ENCODE measurements around the gene LYPLAL1.

Gene LYPLAL1

DNA sequence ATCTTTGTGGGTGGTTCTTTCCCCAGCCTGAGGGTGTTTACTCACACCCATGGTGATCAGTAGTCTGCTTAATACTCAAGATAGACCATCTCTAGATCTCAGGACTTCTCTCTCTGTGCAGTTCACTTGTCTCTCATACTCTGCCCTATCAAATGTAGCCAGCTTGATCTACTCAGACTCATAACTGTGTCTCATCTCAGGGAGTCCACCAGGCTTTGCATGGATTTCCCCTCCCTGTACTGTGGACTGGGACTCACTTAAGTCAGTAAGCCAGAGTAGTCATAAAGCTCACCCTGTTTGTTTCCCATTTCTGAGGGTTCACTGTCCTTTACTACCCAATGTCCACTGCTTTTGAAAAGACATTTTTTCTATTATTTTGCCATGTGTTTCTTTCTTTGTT is 41.8 kb downstream of the LYPLAL1 start:
- Histone ChIP-seq H3K4me1 (ENCODE audit: low read length) (peaks cover 8% of the 10 kb centered on the region; the same call in 1 of the 2 replicates), H3K36me3 (replicated peaks; ENCODE audit: low read depth, low read length) (peaks cover 34% of the 10 kb centered on the region), H4K20me1 (ENCODE audit: insufficient read depth, low read length) (no peaks in the 10 kb centered on the region), H3K9ac (ENCODE audit: low read length) (no peak overlapping the region), H3K9me3 (ENCODE audit: insufficient read depth, low read length) (no peaks in the 10 kb centered on the region), H3K4me2 (ENCODE audit: low read length) (no peak overlapping the region), H3K4me3 (ENCODE audit: low read length) (no peak overlapping the region), H2AFZ (ENCODE audit: low read depth, low read length) (no peak overlapping the region), H3K79me2 (ENCODE audit: low read length) (no peaks in the 10 kb centered on the region), H3K27ac (ENCODE audit: low read length) (no peak overlapping the region), H3K27me3 (ENCODE audit: low read depth, low read length) (no peaks in the 10 kb centered on the region)
- TF ChIP-seq EZH2phosphoT487 (IDR thresholded peaks at IDR 0.05; ENCODE audit: low read depth) (no peak), CTCF (IDR thresholded peaks at IDR 0.05; ENCODE audit: low read depth, low read length) (no peak)

- H4K20me1 ChIP-seq (ENCODE audit: insufficient read depth, low read length): no peaks in the 10 kb centered on the region
- H3K4me3 ChIP-seq (ENCODE audit: low read length): no peak overlapping the region
- no peaks in the 10 kb centered on the region for H3K9me3 ChIP-seq (ENCODE audit: insufficient read depth, low read length)
- H3K4me2 ChIP-seq (ENCODE audit: low read length): no peak overlapping the region
- no peaks in the 10 kb centered on the region for H3K79me2 ChIP-seq (ENCODE audit: low read length)
- no peak overlapping the region for H3K9ac ChIP-seq (ENCODE audit: low read length)
- no peak overlapping the region for H2AFZ ChIP-seq (ENCODE audit: low read depth, low read length)
- peaks cover 23% of the 10 kb centered on the region for H3K36me3 ChIP-seq (replicated peaks; ENCODE audit: low read depth, low read length)
- no peak for TF ChIP-seq EZH2phosphoT487 (IDR thresholded peaks at IDR 0.05; ENCODE audit: low read depth)
- 0 out of 2 replicates have a peak, but pooled peaks have one; percentile 7 for TF ChIP-seq CTCF (IDR thresholded peaks at IDR 0.05; ENCODE audit: low read depth, low read length)
- peaks cover 8% of the 10 kb centered on the region; the same call in 1 of the 2 replicates for H3K4me1 ChIP-seq (ENCODE audit: low read length)
- H3K27me3 ChIP-seq (ENCODE audit: low read depth, low read length): no peaks in the 10 kb centered on the region
- H3K27ac ChIP-seq (ENCODE audit: low read length): no peak overlapping the region
These were observed 47.3 kb downstream of the LYPLAL1 start for GRCh38 chr1:219220945-219221344.

DNA sequence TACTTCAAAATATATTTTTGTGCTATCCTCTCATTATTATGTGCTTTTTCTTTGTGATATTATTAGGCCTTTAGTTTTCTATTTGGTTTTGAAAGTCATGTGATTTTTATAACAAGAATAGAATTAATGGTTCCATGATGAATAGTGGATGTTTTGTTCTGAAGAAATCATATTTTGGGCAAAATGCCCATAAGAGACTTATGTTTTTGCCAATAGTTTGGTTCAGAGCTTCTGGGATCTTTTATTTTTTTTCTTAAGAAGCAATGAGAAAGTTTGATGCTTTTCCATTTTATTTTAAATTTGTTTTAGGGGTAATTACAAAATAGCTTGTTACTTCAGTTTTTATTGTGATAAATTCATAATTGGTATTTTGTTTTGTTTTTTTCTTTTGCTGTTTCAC is 49.8 kb downstream of the LYPLAL1 start:
- Histone ChIP-seq H3K9ac (ENCODE audit: low read length) (no peak overlapping the region), H4K20me1 (ENCODE audit: insufficient read depth, low read length) (no peaks in the 10 kb centered on the region)
- no peak for TF ChIP-seq CTCF (IDR thresholded peaks at IDR 0.05; ENCODE audit: low read depth, low read length)
- no peak for TF ChIP-seq EZH2phosphoT487 (IDR thresholded peaks at IDR 0.05; ENCODE audit: low read depth)

DNA sequence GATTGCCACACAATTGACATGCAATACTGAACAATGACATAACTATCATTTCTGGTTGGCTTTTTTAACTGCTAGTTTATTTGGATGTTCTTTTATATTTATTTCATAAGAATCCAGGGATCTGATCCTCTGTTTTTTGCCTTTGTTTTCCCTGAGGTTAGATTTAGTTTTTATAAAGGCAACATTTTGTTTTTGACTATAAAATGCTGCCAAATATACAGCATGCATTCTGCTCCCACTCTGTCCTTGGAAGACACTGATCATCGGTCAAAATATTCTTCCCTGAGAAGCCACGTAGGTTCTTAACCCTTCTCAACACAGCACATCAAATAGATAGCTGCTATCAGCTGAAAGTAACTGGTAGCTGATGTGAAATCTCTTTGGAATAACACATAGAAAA is 52.5 kb downstream of the LYPLAL1 start:
- H3K4me1 ChIP-seq (ENCODE audit: low read length): no peaks in the 10 kb centered on the region
- H3K9me3 ChIP-seq (ENCODE audit: insufficient read depth, low read length): no peaks in the 10 kb centered on the region
- H3K27ac ChIP-seq (ENCODE audit: low read length): no peak overlapping the region
- no peak overlapping the region for H2AFZ ChIP-seq (ENCODE audit: low read depth, low read length)
- no peaks in the 10 kb centered on the region for H3K79me2 ChIP-seq (ENCODE audit: low read length)
- H3K27me3 ChIP-seq (ENCODE audit: low read depth, low read length): no peaks in the 10 kb centered on the region
- no peak overlapping the region for H3K9ac ChIP-seq (ENCODE audit: low read length)
- TF ChIP-seq EZH2phosphoT487 (IDR thresholded peaks at IDR 0.05; ENCODE audit: low read depth): no peak
- TF ChIP-seq CTCF (IDR thresholded peaks at IDR 0.05; ENCODE audit: low read depth, low read length): no peak
- peaks cover 6% of the 10 kb centered on the region for H3K36me3 ChIP-seq (replicated peaks; ENCODE audit: low read depth, low read length)
- H3K4me2 ChIP-seq (ENCODE audit: low read length): no peak overlapping the region
- H4K20me1 ChIP-seq (ENCODE audit: insufficient read depth, low read length): no peaks in the 10 kb centered on the region
- no peak overlapping the region for H3K4me3 ChIP-seq (ENCODE audit: low read length)

More for the DNA sequence above, 49.8 kb downstream of the LYPLAL1 start:
- Histone ChIP-seq H3K4me3 (ENCODE audit: low read length) (no peak overlapping the region), H2AFZ (ENCODE audit: low read depth, low read length) (no peak overlapping the region), H3K4me1 (ENCODE audit: low read length) (peaks cover 8% of the 10 kb centered on the region; the same call in 1 of the 2 replicates), H3K27me3 (ENCODE audit: low read depth, low read length) (no peaks in the 10 kb centered on the region), H3K27ac (ENCODE audit: low read length) (no peak overlapping the region), H3K4me2 (ENCODE audit: low read length) (no peak overlapping the region), H3K9me3 (ENCODE audit: insufficient read depth, low read length) (no peaks in the 10 kb centered on the region), H3K79me2 (ENCODE audit: low read length) (no peaks in the 10 kb centered on the region), H3K36me3 (replicated peaks; ENCODE audit: low read depth, low read length) (peaks cover 16% of the 10 kb centered on the region)

Data from OCI-LY3 (cell line).